OCI-LY7 (cell line): ENCODE measurements around the gene EDAR.

Experiments used
- EZH2phosphoT487 ChIP-seq: fragments of 200-600 bp; sonication (generic); IDR thresholded peaks from 2 replicates; pipeline ENCODE4 v1.6.1; 2018; ENCODE audit warnings: low read depth, borderline replicate concordance, mild to moderate bottlenecking, mixed run types, antibody characterized with exemption, low read length, moderate library complexity, mixed read lengths
- TF ChIP-seq, protein P1 (sequence below): fragments of 200-600 bp; sonication (generic); conservative IDR thresholded peaks from 2 replicates; pipeline ENCODE4 v1.5.1; 2014; ENCODE audit warnings: mild to moderate bottlenecking, antibody characterized with exemption, low read length, moderate library complexity, mixed read lengths

DNA sequence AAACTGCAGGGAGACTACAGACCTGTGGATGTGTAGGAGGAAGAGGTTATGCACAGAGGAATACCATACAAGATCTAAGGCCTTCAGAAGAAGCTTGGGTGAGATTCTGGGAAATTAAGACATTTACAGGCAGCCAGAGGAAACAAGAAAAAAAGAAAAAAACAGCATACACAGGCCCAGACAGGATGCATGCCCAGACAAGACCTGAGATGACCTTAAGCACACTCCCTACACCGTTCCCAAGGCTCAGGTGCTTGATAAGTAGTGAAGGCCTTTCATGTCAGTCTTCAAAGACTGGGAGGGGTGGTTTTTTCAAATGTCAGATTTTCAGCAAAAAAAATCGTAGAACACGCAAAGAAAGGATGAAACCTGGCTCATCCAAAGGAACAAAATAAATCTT, 119.5 kb downstream of the EDAR start:
- TF ChIP-seq, protein P1, sequence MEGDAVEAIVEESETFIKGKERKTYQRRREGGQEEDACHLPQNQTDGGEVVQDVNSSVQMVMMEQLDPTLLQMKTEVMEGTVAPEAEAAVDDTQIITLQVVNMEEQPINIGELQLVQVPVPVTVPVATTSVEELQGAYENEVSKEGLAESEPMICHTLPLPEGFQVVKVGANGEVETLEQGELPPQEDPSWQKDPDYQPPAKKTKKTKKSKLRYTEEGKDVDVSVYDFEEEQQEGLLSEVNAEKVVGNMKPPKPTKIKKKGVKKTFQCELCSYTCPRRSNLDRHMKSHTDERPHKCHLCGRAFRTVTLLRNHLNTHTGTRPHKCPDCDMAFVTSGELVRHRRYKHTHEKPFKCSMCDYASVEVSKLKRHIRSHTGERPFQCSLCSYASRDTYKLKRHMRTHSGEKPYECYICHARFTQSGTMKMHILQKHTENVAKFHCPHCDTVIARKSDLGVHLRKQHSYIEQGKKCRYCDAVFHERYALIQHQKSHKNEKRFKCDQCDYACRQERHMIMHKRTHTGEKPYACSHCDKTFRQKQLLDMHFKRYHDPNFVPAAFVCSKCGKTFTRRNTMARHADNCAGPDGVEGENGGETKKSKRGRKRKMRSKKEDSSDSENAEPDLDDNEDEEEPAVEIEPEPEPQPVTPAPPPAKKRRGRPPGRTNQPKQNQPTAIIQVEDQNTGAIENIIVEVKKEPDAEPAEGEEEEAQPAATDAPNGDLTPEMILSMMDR, result no peak
- TF ChIP-seq EZH2phosphoT487, result no peak
